Testis (tissue), 2 donors: ENCODE results near the gene NTNG2.

Experiments
- CTCF ChIP-seq, 3 experiments: fragments of 450-650 bp in 2 of 3; fragments of 200-600 bp in 1 of 3; sonication (generic) in 1 of 3; IDR thresholded peaks; one replicate each; pipeline ENCODE4 v1.5.1; 2016 to 2019; ENCODE audit warnings: antibody characterized with exemption in 3 of 3, mild to moderate bottlenecking in 2 of 3, moderate library complexity in 1 of 3
- POLR2A ChIP-seq: fragments of 450-650 bp; IDR thresholded peaks from one replicate; pipeline ENCODE4 v1.6.1; 2017; ENCODE audit warnings: antibody characterized with exemption, mild to moderate bottlenecking, moderate library complexity

GRCh38 chr9:132167192-132167591 is 5.3 kb downstream of the NTNG2 start:
- TF ChIP-seq POLR2A (no peak), CTCF (IDR thresholded peaks at IDR 0.05) (no peak)
